Medulla oblongata (tissue), 1 donor: ENCODE results near the gene ALDH9A1.

ENCODE experiments used
- DNase-seq: peaks from one replicate; pipeline ENCODE4 v3.0.0-alpha.2; 2015; ENCODE audit errors: extremely low spot score

Gene ALDH9A1

DNA sequence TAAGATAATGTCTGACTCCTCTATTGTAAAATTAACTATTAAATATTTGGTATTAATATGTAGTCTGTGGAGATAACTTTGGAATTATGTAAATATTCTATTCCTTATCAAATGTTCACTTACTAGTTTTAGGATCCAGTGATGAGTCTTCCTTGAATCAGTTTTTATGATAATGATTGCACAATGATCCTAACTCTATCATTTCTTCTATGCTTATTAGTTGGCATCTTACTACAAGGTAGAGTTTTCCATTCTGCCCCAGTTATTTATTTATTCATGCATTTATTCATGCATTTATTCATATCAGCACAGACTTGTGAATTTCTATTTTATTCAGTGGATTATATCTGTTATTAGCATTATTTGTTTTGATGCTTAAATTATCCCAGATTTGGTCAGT, 74.7 kb downstream of the ALDH9A1 start:
- no peak for DNase-seq

GRCh38 chr1:165619647-165620151, 78.7 kb downstream of the ALDH9A1 start:
- no peak for DNase-seq

- no peak for DNase-seq
These were observed 81.3 kb downstream of the ALDH9A1 start for GRCh38 chr1:165616987-165617546.

GRCh38 chr1:165616054-165616612, 82.2 kb downstream of the ALDH9A1 start:
- no peak for DNase-seq
